Breast epithelium (tissue), 3 donors: ENCODE data around the gene ABL1.

Source experiments
- CTCF ChIP-seq, 3 donors: fragments of 450-650 bp; IDR thresholded peaks; one replicate each; pipeline ENCODE4 v1.5.1; 2016 to 2017; ENCODE audit warnings: antibody characterized with exemption in 3 of 3, mild to moderate bottlenecking in 3 of 3, moderate library complexity in 3 of 3
- POLR2A ChIP-seq: fragments of 450-650 bp; IDR thresholded peaks from one replicate; pipeline ENCODE4 v1.6.1; 2016; ENCODE audit warnings: antibody characterized with exemption, mild to moderate bottlenecking, moderate library complexity
- POLR2AphosphoS5 ChIP-seq, 3 donors: sonication (generic); formaldehyde crosslinking; IDR thresholded peaks; one replicate each; pipeline ENCODE4 v1.6.1; 2017; ENCODE audit warnings: antibody characterized with exemption in 3 of 3

- TF ChIP-seq CTCF (IDR thresholded peaks at IDR 0.05) (no peak), POLR2A (no peak), POLR2AphosphoS5 (IDR thresholded peaks at IDR 0.05) (no peak)
Measured at GRCh38 chr9:130879863-130880411, 44.9 kb downstream of the ABL1 start.
